Endothelial cell (in vitro differentiated cells): ENCODE data around the gene NHERF1. TPM values are rescaled to one million over a fixed set of nuclear protein-coding genes. Genes with fewer than 3 reads are reported as not detected.

Experiments used
- DNase-seq: peaks from one replicate; pipeline ENCODE4 v3.0.0; 2021; ENCODE audit warnings: low spot score
- H3K27ac Mint-ChIP-seq: one replicate; pipeline ENCODE4 v1.8.0; 2021; ENCODE audit warnings: mixed read lengths, inconsistent platforms; ENCODE audit not compliant: unreplicated experiment
- H3K27me3 Mint-ChIP-seq: one replicate; pipeline ENCODE4 v1.8.0; 2021; ENCODE audit warnings: mild to moderate bottlenecking, moderate library complexity, mixed read lengths, inconsistent platforms; ENCODE audit not compliant: unreplicated experiment
- H3K36me3 Mint-ChIP-seq: one replicate; pipeline ENCODE4 v1.8.0; 2021; ENCODE audit warnings: mild to moderate bottlenecking, low read depth, mixed read lengths, inconsistent platforms; ENCODE audit not compliant: unreplicated experiment
- H3K4me1 Mint-ChIP-seq: one replicate; pipeline ENCODE4 v1.8.0; 2021; ENCODE audit warnings: mild to moderate bottlenecking, mixed read lengths, inconsistent platforms; ENCODE audit not compliant: unreplicated experiment
- H3K4me3 Mint-ChIP-seq: one replicate; pipeline ENCODE4 v1.8.0; 2021; ENCODE audit warnings: mild to moderate bottlenecking, mixed read lengths, inconsistent platforms; ENCODE audit not compliant: unreplicated experiment
- H3K9me3 Mint-ChIP-seq: one replicate; pipeline ENCODE4 v1.8.0; 2021; ENCODE audit warnings: mixed read lengths, inconsistent platforms; ENCODE audit not compliant: unreplicated experiment
- total RNA-seq: library from RNA; stranded (reverse); fragmentation: NEBNext Ultra II Directional; extraction: Animal tissue kit (Norgen Biotek cat#: 25700); gene quantifications from one replicate; pipeline ENCODE4 v1.2.1, GENCODE V29; 2021; ENCODE audit not compliant: unreplicated experiment
- TF ChIP-seq, protein P1 (sequence below): fragments of 200-600 bp; sonication (generic); IDR thresholded peaks from one replicate; pipeline ENCODE4 v1.5.0; 2021; ENCODE audit warnings: antibody characterized with exemption; ENCODE audit not compliant: unreplicated experiment

Gene NHERF1
- total RNA-seq, 1 donor from 2014 or later = 30.5 TPM

DNA sequence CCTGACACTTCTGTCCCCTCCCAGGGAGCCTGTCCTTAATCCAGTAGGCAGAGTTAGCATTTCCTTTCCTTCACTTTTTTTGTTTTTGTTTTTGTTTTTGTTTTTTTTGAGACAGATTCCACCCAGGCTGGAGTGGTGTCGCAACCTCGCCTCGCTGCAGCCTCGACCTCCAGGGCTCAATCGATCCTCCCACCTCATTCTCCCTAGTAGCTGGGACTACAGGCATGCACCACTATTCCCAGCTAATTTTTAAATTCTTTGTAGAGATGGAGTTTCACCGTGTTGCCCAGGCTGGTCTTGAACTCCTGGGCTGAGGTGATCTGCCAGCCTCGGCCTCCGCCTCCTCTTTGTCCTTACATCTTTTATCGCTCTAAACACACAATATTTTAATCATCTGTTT lies 4.0 kb downstream of the NHERF1 start:
- Mint-ChIP-seq H3K4me3 (no peak overlapping the region), H3K4me1 (peaks cover 29% of the 10 kb centered on the region), H3K27ac (no peak overlapping the region), H3K27me3 (peaks cover 15% of the 10 kb centered on the region), H3K9me3 (no peaks in the 10 kb centered on the region), H3K36me3 (peaks cover 5% of the 10 kb centered on the region)
- no peak for DNase-seq
- TF ChIP-seq, protein P1, sequence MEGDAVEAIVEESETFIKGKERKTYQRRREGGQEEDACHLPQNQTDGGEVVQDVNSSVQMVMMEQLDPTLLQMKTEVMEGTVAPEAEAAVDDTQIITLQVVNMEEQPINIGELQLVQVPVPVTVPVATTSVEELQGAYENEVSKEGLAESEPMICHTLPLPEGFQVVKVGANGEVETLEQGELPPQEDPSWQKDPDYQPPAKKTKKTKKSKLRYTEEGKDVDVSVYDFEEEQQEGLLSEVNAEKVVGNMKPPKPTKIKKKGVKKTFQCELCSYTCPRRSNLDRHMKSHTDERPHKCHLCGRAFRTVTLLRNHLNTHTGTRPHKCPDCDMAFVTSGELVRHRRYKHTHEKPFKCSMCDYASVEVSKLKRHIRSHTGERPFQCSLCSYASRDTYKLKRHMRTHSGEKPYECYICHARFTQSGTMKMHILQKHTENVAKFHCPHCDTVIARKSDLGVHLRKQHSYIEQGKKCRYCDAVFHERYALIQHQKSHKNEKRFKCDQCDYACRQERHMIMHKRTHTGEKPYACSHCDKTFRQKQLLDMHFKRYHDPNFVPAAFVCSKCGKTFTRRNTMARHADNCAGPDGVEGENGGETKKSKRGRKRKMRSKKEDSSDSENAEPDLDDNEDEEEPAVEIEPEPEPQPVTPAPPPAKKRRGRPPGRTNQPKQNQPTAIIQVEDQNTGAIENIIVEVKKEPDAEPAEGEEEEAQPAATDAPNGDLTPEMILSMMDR = no peak

DNA sequence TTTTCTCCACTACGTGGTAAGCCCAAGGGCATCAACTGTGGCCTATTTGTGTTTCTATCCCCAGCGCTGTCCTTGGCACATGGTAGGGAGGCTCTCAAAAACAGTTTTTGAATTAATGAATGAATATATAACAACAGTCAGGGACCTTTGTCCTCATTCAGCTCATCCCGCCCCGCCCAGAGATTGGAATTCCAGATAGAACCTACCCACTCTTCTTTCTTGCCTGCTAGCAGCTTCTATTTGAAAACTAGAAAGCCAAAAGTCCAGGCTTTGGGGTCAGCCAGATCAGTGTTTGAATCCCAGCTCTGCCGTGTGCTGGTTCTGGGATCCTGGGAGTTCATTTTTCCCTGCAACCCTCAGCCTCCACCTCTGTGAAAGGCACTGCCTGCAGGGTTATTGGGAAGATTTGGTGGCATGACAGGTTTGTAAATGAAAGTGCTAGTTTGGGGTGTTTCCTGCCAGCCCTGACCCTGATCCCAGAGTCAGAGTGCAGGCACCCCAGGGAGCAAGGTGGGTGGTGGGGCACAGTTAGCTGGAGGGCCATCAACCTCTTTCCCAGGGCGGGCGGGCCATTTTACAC lies 4.5 kb downstream of the NHERF1 start:
- peaks cover 15% of the 10 kb centered on the region for H3K27me3 Mint-ChIP-seq
- no peak for DNase-seq
- TF ChIP-seq, protein P1 = no peak
- peak overlapping the region; percentile 44 for H3K4me3 Mint-ChIP-seq
- H3K36me3 Mint-ChIP-seq = peaks cover 5% of the 10 kb centered on the region
- H3K4me1 Mint-ChIP-seq = peaks cover 28% of the 10 kb centered on the region
- no peak overlapping the region for H3K27ac Mint-ChIP-seq
- no peaks in the 10 kb centered on the region for H3K9me3 Mint-ChIP-seq

DNA sequence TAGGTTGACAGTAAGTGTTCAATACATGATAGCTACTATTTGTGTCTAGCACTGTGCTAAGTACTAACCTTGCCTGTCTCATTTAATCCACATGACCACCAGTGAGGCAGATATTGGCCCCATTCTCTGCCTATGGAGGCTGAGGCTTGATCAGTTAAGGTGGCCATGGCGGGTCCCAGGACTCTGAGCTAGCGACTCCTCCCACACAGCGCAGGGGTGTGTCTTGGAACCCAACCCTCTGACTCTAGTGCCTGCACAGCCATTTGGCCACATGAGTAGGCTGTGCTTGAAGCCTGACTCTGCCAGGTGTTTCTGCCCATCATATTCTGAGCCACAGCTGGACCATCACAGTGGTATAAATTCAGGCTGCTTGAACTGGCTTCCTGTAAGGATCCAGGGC lies 6.4 kb downstream of the NHERF1 start:
- H3K27ac Mint-ChIP-seq = no peak overlapping the region

DNA sequence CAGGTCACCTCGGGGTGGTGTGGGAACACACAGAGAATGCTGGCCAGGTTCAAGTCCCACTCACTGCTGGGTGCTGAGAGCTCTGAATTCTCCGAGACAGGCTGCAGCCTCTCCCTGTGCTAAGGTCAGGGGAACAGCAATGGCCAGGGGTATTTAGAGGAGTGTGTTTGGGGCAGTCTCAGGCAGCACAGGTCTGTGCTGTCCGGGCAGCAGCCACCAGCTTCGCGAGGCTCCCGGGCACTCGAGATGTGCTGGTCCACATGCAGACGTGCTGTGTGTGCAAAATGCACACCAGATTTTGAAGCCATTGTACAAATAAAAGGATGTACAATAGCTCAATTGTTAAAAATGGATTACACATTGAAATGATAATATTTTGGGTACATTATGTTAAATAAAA lies 7.1 kb downstream of the NHERF1 start:
- peaks cover 21% of the 10 kb centered on the region for H3K4me1 Mint-ChIP-seq
- no peak overlapping the region for H3K4me3 Mint-ChIP-seq
- no peak for DNase-seq
- peaks cover 8% of the 10 kb centered on the region for H3K27me3 Mint-ChIP-seq
- no peaks in the 10 kb centered on the region for H3K9me3 Mint-ChIP-seq
- peaks cover 5% of the 10 kb centered on the region for H3K36me3 Mint-ChIP-seq
- TF ChIP-seq, protein P1 = no peak
- no peak overlapping the region for H3K27ac Mint-ChIP-seq

More for the DNA sequence above, 6.4 kb downstream of the NHERF1 start:
- Mint-ChIP-seq H3K4me1 (peaks cover 26% of the 10 kb centered on the region), H3K4me3 (no peak overlapping the region), H3K9me3 (no peaks in the 10 kb centered on the region), H3K36me3 (peaks cover 5% of the 10 kb centered on the region), H3K27me3 (peaks cover 14% of the 10 kb centered on the region)
- no peak for DNase-seq
- TF ChIP-seq, protein P1 = no peak

DNA sequence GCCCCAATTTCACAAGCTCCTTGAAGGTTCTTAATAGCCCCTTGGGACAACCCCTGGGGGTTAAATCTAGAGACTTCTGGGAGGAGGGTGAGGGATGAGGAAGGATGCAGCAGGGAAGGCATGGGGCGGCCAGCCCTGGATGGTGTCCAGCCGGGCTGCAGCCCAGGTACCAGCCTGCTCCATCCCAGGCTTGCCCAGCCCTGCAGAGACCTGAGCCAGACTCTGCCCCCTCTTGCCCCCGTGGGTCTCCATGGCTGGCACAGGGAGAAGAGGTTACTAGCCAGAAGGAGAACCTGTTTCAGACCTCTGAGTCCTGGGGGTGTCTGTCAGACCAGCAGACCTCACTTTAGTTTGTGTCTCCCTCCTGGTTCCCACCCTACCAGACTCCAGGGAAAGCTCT lies 8.5 kb downstream of the NHERF1 start:
- H3K36me3 Mint-ChIP-seq = no peaks in the 10 kb centered on the region
- no peak for DNase-seq
- TF ChIP-seq, protein P1 = no peak
- H3K27me3 Mint-ChIP-seq = peaks cover 9% of the 10 kb centered on the region
- H3K27ac Mint-ChIP-seq = no peak overlapping the region
- peaks cover 12% of the 10 kb centered on the region for H3K4me1 Mint-ChIP-seq
- no peaks in the 10 kb centered on the region for H3K9me3 Mint-ChIP-seq
- H3K4me3 Mint-ChIP-seq = no peak overlapping the region
